H1 (cell line): ENCODE measurements around the gene C1orf174.

Experiments
- BRCA1 ChIP-seq: IDR thresholded peaks from 2 replicates; pipeline ENCODE4 v1.6.1; 2012; ENCODE audit warnings: low read depth, low read length, improper control_type of control experiment
- CHD2 ChIP-seq: IDR thresholded peaks from 2 replicates; pipeline ENCODE4 v1.6.1; 2012; ENCODE audit warnings: low read length, improper control_type of control experiment
- CTBP2 ChIP-seq: IDR thresholded peaks from 2 replicates; pipeline ENCODE4 v1.7.0; 2011; ENCODE audit warnings: borderline replicate concordance, mild to moderate bottlenecking, moderate library complexity, mixed read lengths, low read length; ENCODE audit not compliant: insufficient read depth, insufficient read length
- CTCF ChIP-seq, 3 experiments: IDR thresholded peaks; 1 replicate in 2 of 3; 2 replicates in 1 of 3; pipeline versions ENCODE4 v1.5.1 to v1.6.1; 2011; ENCODE audit warnings: low read length in 3 of 3, mild to moderate bottlenecking in 3 of 3, inconsistent platforms in 2 of 3, low read depth in 1 of 3, moderate library complexity in 1 of 3; ENCODE audit not compliant: insufficient read depth in 1 of 3; ENCODE audit errors: control extremely low read depth in 1 of 3
- EZH2 ChIP-seq: fragments of 200-600 bp; sonication (generic); IDR thresholded peaks from 2 replicates; pipeline ENCODE4 v1.7.1; 2012; ENCODE audit warnings: low read depth, mild to moderate bottlenecking, moderate library complexity, low read length, inconsistent platforms; ENCODE audit not compliant: severe bottlenecking
- GABPA ChIP-seq: IDR thresholded peaks from 2 replicates; pipeline ENCODE4 v1.6.1; 2011; ENCODE audit warnings: mild to moderate bottlenecking, low read length, moderate library complexity, borderline replicate concordance; ENCODE audit not compliant: insufficient read depth
- MAX ChIP-seq: IDR thresholded peaks from 2 replicates; pipeline ENCODE4 v1.6.1; 2012; ENCODE audit warnings: inconsistent platforms
- NRF1 ChIP-seq: IDR thresholded peaks from 2 replicates; pipeline ENCODE4 v1.6.1; 2011; ENCODE audit warnings: mild to moderate bottlenecking, low read depth, low read length, improper control_type of control experiment
- POLR2AphosphoS5 ChIP-seq: IDR thresholded peaks from 2 replicates; pipeline ENCODE4 v1.6.1; 2011; ENCODE audit warnings: low read depth, low read length
- RAD21 ChIP-seq, 2 experiments: IDR thresholded peaks in 1 of 2; conservative IDR thresholded peaks in 1 of 2; 2 replicates each; pipeline ENCODE4 v1.6.1; 2011; ENCODE audit warnings: low read depth in 2 of 2, low read length in 2 of 2, improper control_type of control experiment in 1 of 2, inconsistent platforms in 1 of 2, mild to moderate bottlenecking in 1 of 2, moderate library complexity in 1 of 2
- RFX5 ChIP-seq: IDR thresholded peaks from 2 replicates; pipeline ENCODE4 v1.6.1; 2011; ENCODE audit warnings: low read depth, low read length, improper control_type of control experiment, borderline replicate concordance
- SIRT6 ChIP-seq: IDR thresholded peaks from one replicate; pipeline ENCODE4 v1.7.1; 2012; ENCODE audit warnings: low read length, inconsistent platforms
- TAF1 ChIP-seq: IDR thresholded peaks from 2 replicates; pipeline ENCODE4 v1.6.1; 2011; ENCODE audit warnings: mild to moderate bottlenecking, low read depth, low read length
- YY1 ChIP-seq: IDR thresholded peaks from 2 replicates; pipeline ENCODE4 v1.6.1; 2011; ENCODE audit warnings: low read depth, mild to moderate bottlenecking, low read length

GRCh38 chr1:3893190-3893589 lies 6.9 kb downstream of the C1orf174 start:
- no peak for TF ChIP-seq CTCF (IDR thresholded peaks at IDR 0.05; ENCODE audit: control extremely low read depth in 1 of 3, insufficient read depth in 1 of 3, low read depth in 1 of 3, low read length in 3 of 3)
- no peak for TF ChIP-seq CTBP2
- TF ChIP-seq TAF1 = no peak
- no peak for TF ChIP-seq RAD21 (IDR thresholded peaks at IDR 0.05 in 1 of 2, conservative IDR thresholded peaks at IDR 0.05 in 1 of 2; ENCODE audit: low read depth in 2 of 2, low read length in 2 of 2)
- no peak for TF ChIP-seq NRF1
- TF ChIP-seq SIRT6 = no peak
- TF ChIP-seq POLR2AphosphoS5 = no peak
- TF ChIP-seq YY1 = no peak
- no peak for TF ChIP-seq EZH2
- TF ChIP-seq CHD2 = no peak
- TF ChIP-seq MAX = no peak
- TF ChIP-seq BRCA1 = no peak
- TF ChIP-seq GABPA = no peak
- TF ChIP-seq RFX5 = no peak
